Left ventricle myocardium inferior (tissue), 1 donor: ENCODE measurements around the gene PC. TPM values are rescaled to one million over a fixed set of nuclear protein-coding genes. Genes with fewer than 3 reads are reported as not detected.

Source experiments
- DNase-seq: peaks from one replicate; pipeline ENCODE4 v3.0.0-alpha.2; 2020
- H3K27ac ChIP-seq: fragments of 200-600 bp; replicated peaks from 2 replicates; pipeline ENCODE4 v1.8.0; 2021
- H3K27me3 ChIP-seq: fragments of 200-600 bp; 2 replicates; pipeline ENCODE4 v1.8.0; 2021; ENCODE audit warnings: low read depth
- H3K36me3 ChIP-seq: fragments of 200-600 bp; 2 replicates; pipeline ENCODE4 v1.8.0; 2021
- H3K4me1 ChIP-seq: fragments of 200-600 bp; 2 replicates; pipeline ENCODE4 v1.8.0; 2021
- H3K4me3 ChIP-seq: fragments of 200-600 bp; 2 replicates; pipeline ENCODE4 v1.8.0; 2021; ENCODE audit warnings: mild to moderate bottlenecking, moderate library complexity
- H3K9me3 ChIP-seq: fragments of 200-600 bp; replicated peaks from 2 replicates; pipeline ENCODE4 v1.8.0; 2021
- CTCF ChIP-seq: fragments of 200-600 bp; IDR thresholded peaks from 2 replicates; pipeline ENCODE4 v1.8.0; 2021; ENCODE audit warnings: antibody characterized with exemption, mild to moderate bottlenecking, borderline replicate concordance
- intact Hi-C: fragments of 100-400 bp; cut with micrococcal nuclease; formaldehyde crosslinking; loops from one replicate; pipeline ENCODE4 v1.11.0; 2022
- total RNA-seq: library from RNA; stranded (reverse); fragmentation: NEBNext Ultra II Directional; extraction: Animal tissue kit (Norgen Biotek cat#: 25700); gene quantifications from one replicate; pipeline ENCODE4 v1.2.1, GENCODE V29; 2021
- donor health status: DM: no; HTN: yes; CAD: no; lungs with severe emphysema.

PC gene
- total RNA-seq, 1 donor from 2014 or later, result 10.3 TPM

- peak overlapping the region; percentile 88 for H3K27ac ChIP-seq
- H3K4me1 ChIP-seq, result peaks cover 13% of the 10 kb centered on the region
- intact Hi-C loops, result no loop called here
- no peak for TF ChIP-seq CTCF
- H3K36me3 ChIP-seq, result no peaks in the 10 kb centered on the region
- no peak overlapping the region for H3K4me3 ChIP-seq
- H3K9me3 ChIP-seq, result no peaks in the 10 kb centered on the region
- H3K27me3 ChIP-seq, result no peaks in the 10 kb centered on the region
- no peak for DNase-seq
Observed at GRCh38 chr11:66956689-66957290, 1.4 kb downstream of the PC start.

GRCh38 chr11:66953081-66953833 lies 4.9 kb downstream of the PC start:
- no peak for DNase-seq
- Histone ChIP-seq H3K4me3 (no peak overlapping the region), H3K9me3 (no peaks in the 10 kb centered on the region), H3K4me1 (peaks cover 7% of the 10 kb centered on the region), H3K27me3 (no peaks in the 10 kb centered on the region), H3K36me3 (no peaks in the 10 kb centered on the region), H3K27ac (no peak overlapping the region)
- intact Hi-C loops, result no loop called here
- no peak for TF ChIP-seq CTCF

GRCh38 chr11:66951927-66952337 lies 6.3 kb downstream of the PC start:
- H3K4me3 ChIP-seq, result no peak overlapping the region

GRCh38 chr11:66951135-66951534 lies 7.0 kb downstream of the PC start:
- Histone ChIP-seq H3K4me3 (no peak overlapping the region), H3K9me3 (no peaks in the 10 kb centered on the region), H3K36me3 (no peaks in the 10 kb centered on the region), H3K4me1 (no peaks in the 10 kb centered on the region), H3K27ac (no peak overlapping the region), H3K27me3 (no peaks in the 10 kb centered on the region)
- no peak for DNase-seq
- TF ChIP-seq CTCF, result no peak
- intact Hi-C loops, result no loop called here

More at GRCh38 chr11:66951927-66952337, 6.3 kb downstream of the PC start:
- no peak for DNase-seq
- Histone ChIP-seq H3K27me3 (no peaks in the 10 kb centered on the region), H3K36me3 (no peaks in the 10 kb centered on the region), H3K4me1 (no peaks in the 10 kb centered on the region), H3K9me3 (no peaks in the 10 kb centered on the region), H3K27ac (no peak overlapping the region)
- TF ChIP-seq CTCF, result no peak
- intact Hi-C loops, result no loop called here

GRCh38 chr11:66950112-66950535 lies 8.1 kb downstream of the PC start:
- Histone ChIP-seq H3K27me3 (no peaks in the 10 kb centered on the region), H3K9me3 (no peaks in the 10 kb centered on the region), H3K36me3 (no peaks in the 10 kb centered on the region), H3K27ac (no peak overlapping the region), H3K4me3 (no peak overlapping the region), H3K4me1 (no peaks in the 10 kb centered on the region)
- DNase-seq, result no peak
- TF ChIP-seq CTCF, result no peak
- intact Hi-C loops, result no loop called here
